Ascending aorta (tissue), 2 donors: ENCODE results near the gene MAPK6. TPM values are rescaled to one million over a fixed set of nuclear protein-coding genes. Genes with fewer than 3 reads are reported as not detected.
A peak's percentile ranks its signal among the peaks of the same experiment; 100 is the strongest.

Experiments
- DNase-seq, 2 donors: peaks; one replicate each; pipeline ENCODE4 v3.0.0-alpha.2; 2019; ENCODE audit warnings: low spot score in 2 of 2
- H3K27ac ChIP-seq, 2 donors: fragments of 200-600 bp; sonication (generic); one replicate each; pipeline ENCODE4 v1.5.1; 2016 to 2017; ENCODE audit warnings: mild to moderate bottlenecking in 1 of 2
- H3K27me3 ChIP-seq: fragments of 200-600 bp; sonication (generic); one replicate; pipeline ENCODE4 v1.5.1; 2017
- H3K36me3 ChIP-seq, 2 donors: fragments of 200-600 bp; sonication (generic); one replicate each; pipeline ENCODE4 v1.5.1; 2016
- H3K4me1 ChIP-seq, 2 donors: fragments of 200-600 bp; sonication (generic); one replicate each; pipeline ENCODE4 v1.5.1; 2016 to 2017; ENCODE audit warnings: mild to moderate bottlenecking in 1 of 2
- H3K4me3 ChIP-seq, 2 donors: fragments of 200-600 bp; sonication (generic); one replicate each; pipeline ENCODE4 v1.5.1; 2016 to 2017; ENCODE audit warnings: mild to moderate bottlenecking in 1 of 2
- H3K9me3 ChIP-seq, 2 donors: fragments of 200-600 bp; sonication (generic); one replicate each; pipeline ENCODE4 v1.5.1; 2016
- intact Hi-C: fragments of 100-400 bp; cut with DNase I; formaldehyde crosslinking; loops from one replicate; pipeline ENCODE4 v1.15.1; 2023
- total RNA-seq: library from RNA; depleted of rRNA; stranded (reverse); fragments of >200 nt; gene quantifications from one replicate; pipeline ENCODE4 v1.1.0, GENCODE V29; 2016
- TF ChIP-seq, protein P1 (sequence below), 3 experiments: fragments of 200-600 bp in 2 of 3; fragments of 450-650 bp in 1 of 3; sonication (generic) in 2 of 3; IDR thresholded peaks; one replicate each; pipeline ENCODE4 v1.5.1; 2016 to 2019; ENCODE audit warnings: antibody characterized with exemption in 3 of 3, mild to moderate bottlenecking in 1 of 3, moderate library complexity in 1 of 3

The MAPK6 gene
- total RNA-seq, 1 donor from 2014 or later: 32.1 TPM

DNA sequence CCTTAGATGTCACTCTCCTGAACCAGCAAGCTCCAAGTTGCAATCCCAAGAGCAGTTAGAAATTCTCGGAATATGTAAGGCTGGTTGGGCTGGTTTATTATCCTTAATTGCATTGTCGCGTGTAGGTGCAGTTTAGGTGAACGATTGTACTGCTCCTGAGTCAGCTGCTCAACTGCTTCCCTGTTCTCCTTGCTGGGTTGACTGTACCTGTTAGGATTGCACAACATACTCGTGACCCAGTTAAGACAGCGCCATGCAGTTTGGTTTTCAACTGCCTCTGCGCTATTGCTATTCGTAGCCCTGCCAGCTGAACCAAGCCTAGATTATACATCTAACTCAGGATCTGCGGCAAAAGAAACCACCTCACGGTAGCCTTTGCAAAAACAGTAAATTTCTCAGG is 52.6 kb downstream of the MAPK6 start:
- DNase-seq: no peak
- no peaks in the 10 kb centered on the region for H3K4me1 ChIP-seq
- H3K27ac ChIP-seq: no peak overlapping the region
- TF ChIP-seq, protein P1, sequence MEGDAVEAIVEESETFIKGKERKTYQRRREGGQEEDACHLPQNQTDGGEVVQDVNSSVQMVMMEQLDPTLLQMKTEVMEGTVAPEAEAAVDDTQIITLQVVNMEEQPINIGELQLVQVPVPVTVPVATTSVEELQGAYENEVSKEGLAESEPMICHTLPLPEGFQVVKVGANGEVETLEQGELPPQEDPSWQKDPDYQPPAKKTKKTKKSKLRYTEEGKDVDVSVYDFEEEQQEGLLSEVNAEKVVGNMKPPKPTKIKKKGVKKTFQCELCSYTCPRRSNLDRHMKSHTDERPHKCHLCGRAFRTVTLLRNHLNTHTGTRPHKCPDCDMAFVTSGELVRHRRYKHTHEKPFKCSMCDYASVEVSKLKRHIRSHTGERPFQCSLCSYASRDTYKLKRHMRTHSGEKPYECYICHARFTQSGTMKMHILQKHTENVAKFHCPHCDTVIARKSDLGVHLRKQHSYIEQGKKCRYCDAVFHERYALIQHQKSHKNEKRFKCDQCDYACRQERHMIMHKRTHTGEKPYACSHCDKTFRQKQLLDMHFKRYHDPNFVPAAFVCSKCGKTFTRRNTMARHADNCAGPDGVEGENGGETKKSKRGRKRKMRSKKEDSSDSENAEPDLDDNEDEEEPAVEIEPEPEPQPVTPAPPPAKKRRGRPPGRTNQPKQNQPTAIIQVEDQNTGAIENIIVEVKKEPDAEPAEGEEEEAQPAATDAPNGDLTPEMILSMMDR (IDR thresholded peaks at IDR 0.05): no peak
- no peak overlapping the region for H3K4me3 ChIP-seq
- no peaks in the 10 kb centered on the region for H3K27me3 ChIP-seq
- intact Hi-C loops: no loop called here
- no peaks in the 10 kb centered on the region for H3K9me3 ChIP-seq
- H3K36me3 ChIP-seq: no peaks in the 10 kb centered on the region

DNA sequence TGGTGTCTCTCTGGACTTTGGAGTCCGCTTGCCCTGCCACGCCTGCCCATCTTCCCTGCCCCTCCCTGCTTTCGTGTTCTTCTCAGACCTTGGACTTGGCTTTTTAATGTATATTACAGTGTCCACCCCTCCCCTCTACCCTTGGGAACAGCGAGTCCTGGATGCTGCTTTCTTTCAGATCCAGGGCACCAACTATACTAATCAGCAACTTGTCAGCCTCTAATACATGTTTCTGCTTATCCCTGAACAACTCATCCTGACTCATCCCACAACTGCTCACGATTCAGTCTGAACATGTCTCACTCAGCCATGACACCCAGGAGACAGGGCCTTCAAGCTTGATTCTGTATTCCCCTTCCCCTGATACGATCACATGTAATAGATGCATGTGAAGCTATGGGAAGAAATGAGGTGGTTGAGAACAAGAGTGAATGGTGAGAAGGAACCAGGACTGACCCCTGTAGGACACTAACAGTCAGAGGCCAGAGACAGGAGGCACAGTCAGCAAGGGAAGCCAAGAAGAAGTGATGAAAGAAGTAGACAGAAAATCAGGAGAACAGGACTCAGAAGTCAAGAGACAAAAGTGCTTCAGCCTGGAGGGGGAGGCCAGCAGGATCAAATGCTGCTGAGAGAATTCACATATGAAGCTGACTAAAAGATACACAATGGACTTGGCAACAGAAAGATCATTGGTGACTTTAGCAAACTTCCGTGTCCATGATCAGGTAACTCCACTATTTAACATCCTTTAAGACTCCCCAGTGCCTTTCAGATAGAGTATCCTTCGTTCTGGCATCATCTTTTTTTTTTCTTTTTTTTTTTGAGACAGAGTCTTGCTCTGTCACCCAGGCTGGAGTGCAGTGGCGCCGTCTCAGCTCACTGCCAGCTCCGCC is 58.1 kb downstream of the MAPK6 start:
- Histone ChIP-seq H3K27me3 (no peaks in the 10 kb centered on the region), H3K27ac (no peak overlapping the region), H3K4me3 (no peak overlapping the region), H3K36me3 (no peaks in the 10 kb centered on the region), H3K9me3 (no peaks in the 10 kb centered on the region), H3K4me1 (no peaks in the 10 kb centered on the region)
- intact Hi-C loops: loop anchor here (5.0 kb wide), 1 partner anchor 105 kb away; the partner anchor contains the start of gene LEO1
- no peak for DNase-seq
- TF ChIP-seq, protein P1 (IDR thresholded peaks at IDR 0.05): no peak

DNA sequence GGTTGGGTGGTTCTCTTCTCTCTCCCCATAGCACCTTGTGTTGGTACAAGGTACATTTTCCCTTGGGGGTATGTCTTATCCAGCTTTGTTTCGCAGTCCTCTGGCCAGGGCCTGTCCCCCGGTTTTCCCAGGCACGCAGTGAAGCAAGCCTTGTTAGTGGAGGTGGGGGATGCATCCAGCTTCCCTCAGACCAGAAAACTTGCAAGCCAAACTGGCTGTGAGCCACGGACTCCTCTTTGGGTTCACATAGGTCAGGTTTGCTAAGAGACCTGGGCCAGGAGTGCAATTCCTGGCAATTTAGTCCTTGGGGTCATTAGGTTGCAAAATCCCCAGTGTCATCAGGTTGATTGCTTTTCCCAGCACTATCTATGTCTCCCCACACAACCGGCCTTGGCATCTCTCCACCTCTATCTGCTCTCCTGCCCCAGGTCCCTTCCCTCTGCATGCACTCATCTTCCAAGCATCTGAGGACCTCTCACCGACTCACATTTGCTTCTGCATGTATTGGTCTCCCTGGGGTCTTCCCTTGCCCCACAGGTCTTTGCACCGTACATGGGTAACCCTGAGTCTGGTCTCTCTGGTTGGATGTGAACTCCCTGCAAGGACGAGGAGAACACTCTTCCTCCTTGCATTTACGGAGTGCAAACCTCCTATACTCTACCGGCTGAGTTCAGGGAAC is 59.3 kb downstream of the MAPK6 start:
- DNase-seq: no peak
- Histone ChIP-seq H3K4me1 (no peaks in the 10 kb centered on the region), H3K9me3 (no peaks in the 10 kb centered on the region), H3K36me3 (no peaks in the 10 kb centered on the region), H3K27ac (no peak overlapping the region), H3K27me3 (no peaks in the 10 kb centered on the region), H3K4me3 (no peak overlapping the region)
- intact Hi-C loops: loop anchor here (5.0 kb wide), 1 partner anchor 106 kb away; the partner anchor contains the start of gene LEO1
- TF ChIP-seq, protein P1 (IDR thresholded peaks at IDR 0.05): no peak

DNA sequence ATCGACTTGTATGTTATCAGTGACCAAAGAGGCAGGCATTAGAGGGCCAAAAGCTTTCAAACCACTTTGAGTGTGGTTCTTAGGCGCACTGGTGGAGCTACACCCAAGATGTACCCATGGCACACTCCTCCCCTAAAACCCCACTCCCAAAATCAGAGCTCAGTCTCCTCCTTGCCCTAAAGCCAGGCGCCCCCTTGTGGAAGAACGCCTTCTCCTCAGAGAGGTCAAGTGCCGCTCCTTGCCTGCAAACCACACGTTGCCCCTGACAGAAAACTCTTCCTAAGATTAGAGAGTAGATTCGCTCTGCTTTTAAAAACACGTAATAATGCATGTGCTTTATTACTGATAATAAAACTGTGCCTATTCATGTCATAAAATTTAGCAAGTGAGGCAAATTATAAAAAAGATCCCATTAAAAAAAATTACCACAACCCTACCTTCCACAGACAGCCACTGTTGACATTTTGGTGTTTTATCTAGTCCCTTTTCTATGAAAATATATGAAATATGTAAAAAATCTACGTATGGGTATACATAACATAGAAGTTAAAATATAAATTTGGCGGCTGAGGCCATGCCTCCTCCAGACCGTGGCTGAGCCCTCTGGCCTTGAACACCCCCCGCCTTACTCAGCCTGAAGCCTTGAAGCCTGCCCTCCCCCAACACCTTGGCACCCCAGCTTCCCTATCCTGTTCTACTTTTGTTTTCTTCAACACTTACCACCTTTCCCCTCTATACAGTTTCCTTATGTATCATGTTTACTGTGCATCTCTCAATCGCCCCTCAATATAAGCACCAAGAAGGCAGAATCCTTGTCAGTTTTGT is 60.1 kb downstream of the MAPK6 start:
- Histone ChIP-seq H3K27ac (no peak overlapping the region), H3K4me1 (no peaks in the 10 kb centered on the region), H3K36me3 (no peaks in the 10 kb centered on the region), H3K4me3 (no peak overlapping the region), H3K27me3 (no peaks in the 10 kb centered on the region), H3K9me3 (no peaks in the 10 kb centered on the region)
- TF ChIP-seq, protein P1 (IDR thresholded peaks at IDR 0.05): peak; percentile 52 to 81 (median 62)
- DNase-seq: peak in 1 of 2 donors; percentile 82
- intact Hi-C loops: loop anchor here (5.0 kb wide), 1 partner anchor 107 kb away; the partner anchor contains the start of gene LEO1

DNA sequence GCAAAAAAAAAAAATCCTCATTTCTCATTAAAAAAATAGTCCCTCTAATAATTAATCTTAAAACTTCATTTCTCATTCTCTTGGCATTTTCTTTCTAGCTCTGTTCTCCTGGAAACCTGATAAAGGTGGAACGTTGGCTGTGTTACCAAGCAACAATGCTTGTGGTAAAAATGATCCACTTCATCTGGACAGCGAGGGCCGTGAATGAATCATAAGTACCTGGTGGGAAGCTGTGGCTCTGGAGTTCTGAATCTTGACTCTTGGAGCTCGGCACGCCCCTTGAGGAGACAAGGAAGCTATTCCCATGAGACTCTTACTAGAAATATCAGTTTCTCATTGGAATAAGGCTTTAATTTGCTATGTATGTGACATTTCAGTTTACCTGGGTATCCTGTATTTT is 61.0 kb downstream of the MAPK6 start:
- intact Hi-C loops: no loop called here
- Histone ChIP-seq H3K4me3 (no peak overlapping the region), H3K4me1 (no peaks in the 10 kb centered on the region), H3K9me3 (no peaks in the 10 kb centered on the region), H3K27me3 (no peaks in the 10 kb centered on the region), H3K27ac (no peak overlapping the region), H3K36me3 (no peaks in the 10 kb centered on the region)
- no peak for DNase-seq
- TF ChIP-seq, protein P1 (IDR thresholded peaks at IDR 0.05): no peak
